Astrocyte (in vitro differentiated cells and primary cell): Measurements from ENCODE around the gene SLC25A12. TPM values are rescaled to one million over a fixed set of nuclear protein-coding genes. Genes with fewer than 3 reads are reported as not detected.

ENCODE experiments used
- DNase-seq: peaks from one replicate; pipeline ENCODE4 v3.0.0-alpha.2; 2010; ENCODE audit warnings: low read depth
- FAIRE-seq: peaks from 2 replicates; lab custom pipeline; 2011; peaks lifted over from hg19 to GRCh38; lab: Jason Lieb, UNC
- H2AFZ ChIP-seq: 2 replicates; pipeline ENCODE4 v1.6.0; 2012; ENCODE audit warnings: low read depth, low read length, inconsistent platforms
- H3K27ac ChIP-seq: 2 replicates; pipeline ENCODE4 v1.5.1; 2011; ENCODE audit warnings: low read depth, low read length, inconsistent platforms
- H3K27me3 ChIP-seq: 2 replicates; pipeline ENCODE4 v1.6.0; 2011; ENCODE audit warnings: low read length, inconsistent platforms; ENCODE audit not compliant: insufficient read depth
- H3K36me3 ChIP-seq: 2 replicates; pipeline ENCODE4 v1.5.1; 2011; ENCODE audit warnings: low read length, inconsistent platforms; ENCODE audit not compliant: insufficient read depth
- H3K4me1 ChIP-seq: 2 replicates; pipeline ENCODE4 v1.5.1; 2011; ENCODE audit warnings: low read length, inconsistent platforms; ENCODE audit not compliant: insufficient read depth
- H3K4me2 ChIP-seq: 2 replicates; pipeline ENCODE4 v1.6.0; 2012; ENCODE audit warnings: low read length, inconsistent platforms
- H3K4me3 ChIP-seq: 2 replicates; pipeline ENCODE4 v1.5.1; 2011; ENCODE audit warnings: low read depth, mild to moderate bottlenecking, low read length, inconsistent platforms; ENCODE audit not compliant: insufficient read depth
- H3K79me2 ChIP-seq: 2 replicates; pipeline ENCODE4 v1.6.0; 2012; ENCODE audit warnings: mild to moderate bottlenecking, low read length, inconsistent platforms; ENCODE audit not compliant: insufficient read depth
- H3K9ac ChIP-seq: 2 replicates; pipeline ENCODE4 v1.6.0; 2012; ENCODE audit warnings: mild to moderate bottlenecking, low read length, inconsistent platforms
- H3K9me3 ChIP-seq: 2 replicates; pipeline ENCODE4 v1.5.1; 2012; ENCODE audit warnings: low read depth, mild to moderate bottlenecking, low read length, inconsistent platforms; ENCODE audit not compliant: insufficient read depth
- H4K20me1 ChIP-seq: 2 replicates; pipeline ENCODE4 v1.6.0; 2012; ENCODE audit warnings: low read length, inconsistent platforms; ENCODE audit not compliant: insufficient read depth
- H3K27ac Mint-ChIP-seq: one replicate; pipeline ENCODE4 v1.8.0; 2021; ENCODE audit warnings: mild to moderate bottlenecking, mixed read lengths; ENCODE audit not compliant: unreplicated experiment
- H3K27me3 Mint-ChIP-seq: one replicate; pipeline ENCODE4 v1.8.0; 2021; ENCODE audit warnings: low read depth, mixed read lengths; ENCODE audit not compliant: unreplicated experiment
- H3K36me3 Mint-ChIP-seq: one replicate; pipeline ENCODE4 v1.8.0; 2021; ENCODE audit warnings: low read depth, mixed read lengths; ENCODE audit not compliant: unreplicated experiment
- H3K4me1 Mint-ChIP-seq: one replicate; pipeline ENCODE4 v1.8.0; 2021; ENCODE audit warnings: low read depth, mixed read lengths; ENCODE audit not compliant: unreplicated experiment
- H3K4me3 Mint-ChIP-seq: one replicate; pipeline ENCODE4 v1.8.0; 2021; ENCODE audit warnings: mild to moderate bottlenecking, moderate library complexity, mixed read lengths; ENCODE audit not compliant: unreplicated experiment
- H3K9me3 Mint-ChIP-seq: one replicate; pipeline ENCODE4 v1.8.0; 2021; ENCODE audit warnings: mild to moderate bottlenecking, mixed read lengths; ENCODE audit not compliant: unreplicated experiment
- CTCF ChIP-seq: IDR thresholded peaks from 2 replicates; pipeline ENCODE4 v1.5.1; 2011; ENCODE audit warnings: low read depth, mild to moderate bottlenecking, inconsistent platforms, low read length, moderate library complexity; ENCODE audit not compliant: insufficient read depth
- EZH2 ChIP-seq: IDR thresholded peaks from 2 replicates; pipeline ENCODE4 v1.6.1; 2012; ENCODE audit warnings: mild to moderate bottlenecking, low read length, inconsistent platforms; ENCODE audit not compliant: insufficient read depth
- total RNA-seq: library from RNA; stranded (reverse); gene quantifications from 2 replicates; pipeline ENCODE4 v1.2.1, GENCODE V29; 2021

The SLC25A12 gene
- total RNA-seq, 1 donor from 2014 or later: 18.1 TPM

GRCh38 chr2:171814883-171815282, 79.2 kb downstream of the SLC25A12 start:
- Histone ChIP-seq H3K79me2 (no peaks in the 10 kb centered on the region), H3K9ac (no peak overlapping the region), H3K27me3 (no peaks in the 10 kb centered on the region), H3K4me1 (no peaks in the 10 kb centered on the region), H3K4me3 (no peak overlapping the region), H2AFZ (no peak overlapping the region), H3K9me3 (no peaks in the 10 kb centered on the region), H3K27ac (no peak overlapping the region), H3K36me3 (peaks cover 6% of the 10 kb centered on the region), H4K20me1 (no peaks in the 10 kb centered on the region), H3K4me2 (no peak overlapping the region)
- no peak for TF ChIP-seq EZH2
- no peak for TF ChIP-seq CTCF
- Mint-ChIP-seq H3K27ac (no peak overlapping the region), H3K36me3 (no peaks in the 10 kb centered on the region), H3K27me3 (no peaks in the 10 kb centered on the region), H3K4me1 (peaks cover 2% of the 10 kb centered on the region), H3K9me3 (no peaks in the 10 kb centered on the region), H3K4me3 (no peak overlapping the region)
- FAIRE-seq: no peak
- no peak for DNase-seq

GRCh38 chr2:171814174-171814573, 79.9 kb downstream of the SLC25A12 start:
- Histone ChIP-seq H3K4me2 (no peak overlapping the region), H2AFZ (no peak overlapping the region), H3K36me3 (peaks cover 9% of the 10 kb centered on the region), H3K27me3 (no peaks in the 10 kb centered on the region), H3K4me1 (no peaks in the 10 kb centered on the region), H3K79me2 (no peaks in the 10 kb centered on the region), H3K4me3 (no peak overlapping the region), H4K20me1 (no peaks in the 10 kb centered on the region), H3K9ac (no peak overlapping the region), H3K27ac (no peak overlapping the region), H3K9me3 (no peaks in the 10 kb centered on the region)
- no peak overlapping the region for H3K27ac Mint-ChIP-seq
- H3K4me3 Mint-ChIP-seq: no peak overlapping the region
- no peaks in the 10 kb centered on the region for H3K9me3 Mint-ChIP-seq
- FAIRE-seq (no peak), DNase-seq (no peak)
- peaks cover 2% of the 10 kb centered on the region for H3K36me3 Mint-ChIP-seq
- no peaks in the 10 kb centered on the region for H3K27me3 Mint-ChIP-seq
- H3K4me1 Mint-ChIP-seq: peaks cover 2% of the 10 kb centered on the region
- no peak for TF ChIP-seq EZH2
- no peak for TF ChIP-seq CTCF

DNA sequence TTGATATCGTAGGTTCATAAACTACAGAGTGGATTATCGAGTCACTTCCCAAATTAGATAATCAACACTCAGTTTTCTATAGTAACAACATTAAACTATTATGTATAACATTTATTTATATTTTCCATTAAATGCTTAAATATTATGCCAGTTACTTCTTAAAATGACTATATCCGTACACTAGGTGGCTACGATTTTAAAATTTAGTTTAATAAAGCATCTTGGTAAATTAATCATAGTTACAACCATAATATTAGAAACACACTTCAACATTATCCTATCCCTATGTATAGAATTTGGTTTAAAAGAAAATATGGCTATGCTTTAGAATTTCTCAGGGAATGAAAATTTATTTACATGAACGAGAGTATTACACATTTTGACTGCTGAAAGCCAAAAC, 80.3 kb downstream of the SLC25A12 start:
- no peaks in the 10 kb centered on the region for H3K9me3 Mint-ChIP-seq
- H3K4me3 Mint-ChIP-seq: no peak overlapping the region

More for the DNA sequence above, 80.3 kb downstream of the SLC25A12 start:
- no peak overlapping the region for H3K9ac ChIP-seq
- H4K20me1 ChIP-seq: no peaks in the 10 kb centered on the region
- Mint-ChIP-seq H3K27me3 (no peaks in the 10 kb centered on the region), H3K27ac (no peak overlapping the region), H3K36me3 (peaks cover 3% of the 10 kb centered on the region), H3K4me1 (peaks cover 2% of the 10 kb centered on the region)
- no peaks in the 10 kb centered on the region for H3K9me3 ChIP-seq
- H3K36me3 ChIP-seq: peaks cover 9% of the 10 kb centered on the region
- no peak for TF ChIP-seq EZH2
- no peak for TF ChIP-seq CTCF
- FAIRE-seq (no peak), DNase-seq (no peak)
- H3K4me3 ChIP-seq: no peak overlapping the region
- H2AFZ ChIP-seq: no peak overlapping the region
- H3K27ac ChIP-seq: no peak overlapping the region
- H3K27me3 ChIP-seq: no peaks in the 10 kb centered on the region
- H3K4me2 ChIP-seq: no peak overlapping the region
- no peaks in the 10 kb centered on the region for H3K79me2 ChIP-seq
- no peaks in the 10 kb centered on the region for H3K4me1 ChIP-seq
